T-helper 1 cell treated with Interleukin-12 subunit alpha and Interleukin-12 subunit beta and Interleukin-4 antibody, amounts not matched to agents 30 μg/mL and 1 μg/mL, for 36 hours (primary cell): Measurements from ENCODE around the gene OR51I1.

Experiments
- H3K27ac Mint-ChIP-seq: one replicate; pipeline ENCODE4 v1.8.0; 2021; ENCODE audit warnings: mild to moderate bottlenecking, mixed read lengths
- H3K27me3 Mint-ChIP-seq: one replicate; pipeline ENCODE4 v1.8.0; 2021; ENCODE audit warnings: low read depth, mixed read lengths
- H3K36me3 Mint-ChIP-seq: one replicate; pipeline ENCODE4 v1.8.0; 2021; ENCODE audit warnings: low read depth, mixed read lengths
- H3K4me1 Mint-ChIP-seq: one replicate; pipeline ENCODE4 v1.8.0; 2021; ENCODE audit warnings: low read depth, mixed read lengths
- H3K4me3 Mint-ChIP-seq: one replicate; pipeline ENCODE4 v1.8.0; 2021; ENCODE audit warnings: mild to moderate bottlenecking, moderate library complexity, mixed read lengths
- H3K9me3 Mint-ChIP-seq: one replicate; pipeline ENCODE4 v1.8.0; 2021; ENCODE audit warnings: mixed read lengths

Gene OR51I1, protein sequence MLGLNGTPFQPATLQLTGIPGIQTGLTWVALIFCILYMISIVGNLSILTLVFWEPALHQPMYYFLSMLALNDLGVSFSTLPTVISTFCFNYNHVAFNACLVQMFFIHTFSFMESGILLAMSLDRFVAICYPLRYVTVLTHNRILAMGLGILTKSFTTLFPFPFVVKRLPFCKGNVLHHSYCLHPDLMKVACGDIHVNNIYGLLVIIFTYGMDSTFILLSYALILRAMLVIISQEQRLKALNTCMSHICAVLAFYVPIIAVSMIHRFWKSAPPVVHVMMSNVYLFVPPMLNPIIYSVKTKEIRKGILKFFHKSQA

DNA sequence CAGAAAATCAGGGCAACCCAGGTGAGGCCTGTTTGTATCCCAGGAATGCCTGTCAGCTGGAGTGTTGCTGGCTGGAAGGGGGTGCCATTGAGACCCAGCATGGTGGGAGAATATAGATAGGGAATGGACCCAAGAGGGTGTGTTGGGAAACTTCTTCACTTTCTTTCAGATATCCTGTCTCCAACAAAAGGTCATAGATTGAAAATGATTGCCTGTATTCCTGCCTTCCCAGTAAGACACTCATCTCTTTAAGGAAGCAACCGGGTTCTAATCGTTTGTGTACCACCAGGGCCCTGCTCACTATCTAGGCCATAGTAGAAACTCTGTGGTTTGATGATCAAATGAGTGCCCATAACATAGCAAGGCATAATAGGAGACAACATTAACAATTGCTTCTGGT lies at the start of gene OR51I1:
OR51I1 (minus strand) TSS at position 101 of the 400 bp plus-strand sequence; CDS start at position 101, 0 bp downstream.
- Mint-ChIP-seq H3K27me3 (peaks cover 11% of the 10 kb centered on the region), H3K4me3 (no peak within 1 kb of the TSS), H3K4me1 (no peaks in the 10 kb centered on the region), H3K9me3 (no peaks in the 10 kb centered on the region), H3K36me3 (no peaks in the 10 kb centered on the region), H3K27ac (no peak within 1 kb of the TSS)

GRCh38 chr11:5489576-5490357 lies 48.5 kb upstream of the OR51I1 start:
- Mint-ChIP-seq H3K4me3 (no peak overlapping the region), H3K9me3 (no peaks in the 10 kb centered on the region), H3K4me1 (no peaks in the 10 kb centered on the region), H3K27me3 (peaks cover 3% of the 10 kb centered on the region), H3K36me3 (no peaks in the 10 kb centered on the region), H3K27ac (no peak overlapping the region)

DNA sequence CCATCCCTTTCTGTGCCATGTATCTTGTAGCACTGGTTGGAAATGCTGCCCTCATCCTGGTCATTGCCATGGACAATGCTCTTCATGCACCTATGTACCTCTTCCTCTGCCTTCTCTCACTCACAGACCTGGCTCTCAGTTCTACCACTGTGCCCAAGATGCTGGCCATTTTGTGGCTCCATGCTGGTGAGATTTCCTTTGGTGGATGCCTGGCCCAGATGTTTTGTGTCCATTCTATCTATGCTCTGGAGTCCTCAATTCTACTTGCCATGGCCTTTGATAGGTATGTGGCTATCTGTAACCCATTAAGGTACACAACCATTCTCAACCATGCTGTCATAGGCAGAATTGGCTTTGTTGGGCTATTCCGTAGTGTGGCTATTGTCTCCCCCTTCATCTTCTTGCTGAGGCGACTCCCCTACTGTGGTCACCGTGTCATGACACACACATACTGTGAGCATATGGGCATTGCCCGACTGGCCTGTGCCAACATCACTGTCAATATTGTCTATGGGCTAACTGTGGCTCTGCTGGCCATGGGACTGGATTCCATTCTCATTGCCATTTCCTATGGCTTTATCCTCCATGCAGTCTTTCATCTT lies 47.6 kb upstream of the OR51I1 start:
- Mint-ChIP-seq H3K27me3 (peaks cover 3% of the 10 kb centered on the region), H3K27ac (no peak overlapping the region), H3K9me3 (no peaks in the 10 kb centered on the region), H3K4me1 (no peaks in the 10 kb centered on the region), H3K4me3 (no peak overlapping the region), H3K36me3 (no peaks in the 10 kb centered on the region)

- H3K27me3 Mint-ChIP-seq: peaks cover 3% of the 10 kb centered on the region
- H3K4me1 Mint-ChIP-seq: no peaks in the 10 kb centered on the region
Observed at GRCh38 chr11:5488385-5488784, 47.1 kb upstream of the OR51I1 start, which contains the start of gene OR52D1. OR52D1 (plus strand) TSS chr11:5488685; CDS start chr11:5488707, 22 bp downstream.

GRCh38 chr11:5486421-5486820 lies 45.1 kb upstream of the OR51I1 start:
- no peak overlapping the region for H3K4me3 Mint-ChIP-seq
- no peak overlapping the region for H3K27ac Mint-ChIP-seq

More at GRCh38 chr11:5488385-5488784, 47.1 kb upstream of the OR51I1 start, which contains the start of gene OR52D1:
- no peaks in the 10 kb centered on the region for H3K36me3 Mint-ChIP-seq
- no peak within 1 kb of the TSS for H3K4me3 Mint-ChIP-seq
- H3K27ac Mint-ChIP-seq: no peak within 1 kb of the TSS
- H3K9me3 Mint-ChIP-seq: no peaks in the 10 kb centered on the region

GRCh38 chr11:5486003-5486402 lies 44.7 kb upstream of the OR51I1 start:
- H3K36me3 Mint-ChIP-seq: no peaks in the 10 kb centered on the region
- no peaks in the 10 kb centered on the region for H3K27me3 Mint-ChIP-seq
- no peaks in the 10 kb centered on the region for H3K9me3 Mint-ChIP-seq
- no peaks in the 10 kb centered on the region for H3K4me1 Mint-ChIP-seq
- H3K27ac Mint-ChIP-seq: no peak overlapping the region
- H3K4me3 Mint-ChIP-seq: no peak overlapping the region

More at GRCh38 chr11:5486421-5486820, 45.1 kb upstream of the OR51I1 start:
- H3K36me3 Mint-ChIP-seq: no peaks in the 10 kb centered on the region
- H3K27me3 Mint-ChIP-seq: peaks cover 3% of the 10 kb centered on the region
- H3K9me3 Mint-ChIP-seq: no peaks in the 10 kb centered on the region
- H3K4me1 Mint-ChIP-seq: no peaks in the 10 kb centered on the region

- Mint-ChIP-seq H3K27me3 (peaks cover 10% of the 10 kb centered on the region), H3K4me3 (no peak overlapping the region), H3K9me3 (no peaks in the 10 kb centered on the region), H3K36me3 (no peaks in the 10 kb centered on the region), H3K27ac (no peak overlapping the region), H3K4me1 (no peaks in the 10 kb centered on the region)
Observed at GRCh38 chr11:5476186-5476819, 35.0 kb upstream of the OR51I1 start.

- Mint-ChIP-seq H3K9me3 (no peaks in the 10 kb centered on the region), H3K36me3 (no peaks in the 10 kb centered on the region), H3K27me3 (peaks cover 10% of the 10 kb centered on the region), H3K4me3 (no peak overlapping the region), H3K27ac (no peak overlapping the region), H3K4me1 (peaks cover 2% of the 10 kb centered on the region)
Observed at GRCh38 chr11:5473921-5474320, 32.6 kb upstream of the OR51I1 start.

GRCh38 chr11:5467527-5467926 lies 26.2 kb upstream of the OR51I1 start:
- no peak overlapping the region for H3K4me3 Mint-ChIP-seq
- no peaks in the 10 kb centered on the region for H3K9me3 Mint-ChIP-seq
- no peaks in the 10 kb centered on the region for H3K36me3 Mint-ChIP-seq
- no peak overlapping the region for H3K27ac Mint-ChIP-seq
- H3K27me3 Mint-ChIP-seq: peaks cover 5% of the 10 kb centered on the region
- H3K4me1 Mint-ChIP-seq: peaks cover 2% of the 10 kb centered on the region

- no peak overlapping the region for H3K4me3 Mint-ChIP-seq
- no peak overlapping the region for H3K27ac Mint-ChIP-seq
- H3K27me3 Mint-ChIP-seq: no peaks in the 10 kb centered on the region
- H3K4me1 Mint-ChIP-seq: no peaks in the 10 kb centered on the region
- H3K36me3 Mint-ChIP-seq: no peaks in the 10 kb centered on the region
- H3K9me3 Mint-ChIP-seq: no peaks in the 10 kb centered on the region
Observed at GRCh38 chr11:5460983-5461621, 19.8 kb upstream of the OR51I1 start.

DNA sequence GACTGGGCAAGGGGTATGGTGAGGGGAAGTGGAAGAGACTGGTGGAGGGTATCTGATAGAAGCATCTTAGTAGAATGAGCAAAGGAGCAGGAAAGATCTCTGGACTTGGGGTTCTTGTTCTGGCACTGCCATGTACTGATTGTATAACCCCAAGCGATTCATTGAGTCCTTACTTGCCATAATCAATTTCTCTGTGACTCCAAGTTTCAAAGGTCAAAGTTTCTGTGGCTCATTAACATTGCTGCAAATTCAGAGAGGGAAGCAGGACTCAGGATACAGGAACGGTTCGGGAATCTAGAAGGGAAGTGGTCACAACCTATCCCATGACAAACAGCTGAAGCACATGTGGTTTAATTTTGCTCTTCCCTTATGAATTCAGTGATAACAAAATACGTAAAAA lies 8.1 kb upstream of the OR51I1 start:
- Mint-ChIP-seq H3K36me3 (no peaks in the 10 kb centered on the region), H3K27ac (no peak overlapping the region), H3K4me3 (no peak overlapping the region), H3K27me3 (peaks cover 14% of the 10 kb centered on the region), H3K4me1 (no peaks in the 10 kb centered on the region), H3K9me3 (no peaks in the 10 kb centered on the region)

GRCh38 chr11:5449023-5449422 lies 7.7 kb upstream of the OR51I1 start, which contains the start of gene OR51I2:
OR51I2 (plus strand) TSS chr11:5449323; CDS start chr11:5453489, 4,166 bp downstream.
- Mint-ChIP-seq H3K36me3 (no peaks in the 10 kb centered on the region), H3K27me3 (peaks cover 18% of the 10 kb centered on the region), H3K4me1 (no peaks in the 10 kb centered on the region), H3K4me3 (no peak within 1 kb of the TSS), H3K27ac (no peak within 1 kb of the TSS), H3K9me3 (no peaks in the 10 kb centered on the region)

DNA sequence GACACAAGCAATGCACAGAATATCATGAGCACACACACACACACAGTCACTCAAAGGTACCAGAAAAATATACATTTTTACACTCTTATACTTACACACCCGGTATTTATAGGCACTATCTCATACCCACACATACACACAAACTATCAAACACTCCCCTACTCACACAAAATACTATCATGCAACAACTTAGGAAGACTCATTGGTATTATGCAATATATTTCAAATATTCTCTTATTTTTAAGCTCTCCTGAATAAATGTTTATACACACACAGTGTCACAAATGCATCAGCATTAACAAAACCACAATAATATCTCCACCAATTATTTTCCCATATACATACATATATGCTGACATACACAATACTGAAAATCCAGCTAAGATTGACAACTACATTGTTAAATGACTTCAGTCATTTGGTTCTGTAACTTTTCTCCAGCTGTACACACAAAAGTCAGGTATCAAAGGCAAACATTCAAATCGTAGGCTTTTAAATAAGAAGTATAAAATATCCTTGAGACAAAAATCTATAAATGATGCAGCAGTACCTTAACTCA lies 2.6 kb upstream of the OR51I1 start:
- Mint-ChIP-seq H3K4me1 (no peaks in the 10 kb centered on the region), H3K4me3 (no peak overlapping the region), H3K27me3 (peaks cover 19% of the 10 kb centered on the region), H3K9me3 (no peaks in the 10 kb centered on the region), H3K27ac (no peak overlapping the region), H3K36me3 (no peaks in the 10 kb centered on the region)

DNA sequence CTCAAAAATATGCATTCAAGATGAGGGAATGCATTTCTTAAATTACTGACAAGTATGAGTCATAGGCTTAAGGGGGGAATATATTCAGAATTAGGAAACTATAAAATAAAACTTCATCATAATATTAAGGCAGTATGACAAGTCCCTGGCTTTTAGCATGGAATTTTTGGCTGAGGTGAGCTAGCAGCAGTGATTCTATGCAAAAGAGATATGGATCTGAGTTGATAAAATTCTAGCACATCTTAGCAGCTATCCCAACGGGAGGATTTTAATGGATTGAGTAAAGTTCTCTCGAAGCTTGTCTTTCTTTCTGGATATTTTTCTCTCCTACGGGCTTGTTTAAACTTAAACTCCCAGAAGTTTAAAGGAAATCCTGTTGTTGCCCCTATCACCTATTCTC lies 18.2 kb downstream of the OR51I1 start:
- H3K36me3 Mint-ChIP-seq: no peaks in the 10 kb centered on the region
- H3K9me3 Mint-ChIP-seq: no peaks in the 10 kb centered on the region
- H3K27me3 Mint-ChIP-seq: peaks cover 3% of the 10 kb centered on the region
- no peaks in the 10 kb centered on the region for H3K4me1 Mint-ChIP-seq
- no peak overlapping the region for H3K4me3 Mint-ChIP-seq
- H3K27ac Mint-ChIP-seq: no peak overlapping the region
